ENCODE measurements around the gene PHYKPL. TPM values are rescaled to one million over a fixed set of nuclear protein-coding genes. Genes with fewer than 3 reads are reported as not detected.

PHYKPL gene
- total and polyA plus RNA-seq, 2 donors (not counting 1 experiment from before 2014, with no cell fraction given) = 263 to 313 TPM

DNA sequence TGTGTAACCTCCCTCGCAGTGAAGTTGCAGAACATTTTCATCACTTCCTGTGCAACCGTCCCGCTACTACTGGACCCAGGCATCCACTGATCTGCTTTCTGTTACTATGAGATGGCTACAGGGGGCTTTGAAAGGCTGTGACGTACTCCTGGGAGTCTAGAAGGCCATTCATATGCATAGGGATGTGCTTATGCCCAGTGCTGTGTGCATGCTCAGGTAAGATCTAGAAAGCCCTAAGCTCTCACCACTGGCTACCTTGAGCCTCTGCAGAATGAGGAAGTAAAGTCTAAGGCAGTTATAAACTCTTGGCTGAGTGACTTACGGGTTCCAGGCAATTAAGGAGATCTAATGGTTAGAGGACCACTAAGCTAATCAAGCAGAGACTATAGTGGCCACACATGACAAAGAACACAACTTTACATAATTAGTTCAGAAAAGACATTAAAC is 16.5 kb downstream of the PHYKPL start:
- Mint-ChIP-seq H3K4me1 (peaks cover 13% of the 10 kb centered on the region), H3K27me3 (no peaks in the 10 kb centered on the region), H3K27ac (peak overlapping the region; percentile 28), H3K9me3 (ENCODE audit: insufficient read depth) (no peaks in the 10 kb centered on the region), H3K4me3 (no peak overlapping the region)
- peaks cover 29% of the 10 kb centered on the region for H4K20me1 ChIP-seq (ENCODE audit: control insufficient read depth, insufficient read depth, low read length, poor library complexity, severe bottlenecking)
- H3K27ac ChIP-seq (ENCODE audit: low read length in 2 of 2) = no peak overlapping the region
- H3K9me3 ChIP-seq (ENCODE audit: control extremely low read depth in 1 of 3, control insufficient read depth in 2 of 3, insufficient read depth in 1 of 3, low read length in 2 of 3) = no peaks in the 10 kb centered on the region
- intact Hi-C loops (cut with micrococcal nuclease) = no loop called here
- 83% methylated on average over 2 of the region's 5 CpGs for WGBS (ENCODE audit: insufficient coverage)
- peak; percentile 36 for ATAC-seq (ENCODE audit: low read depth)
- ChIA-PET POLR2A (interaction anchor here (0.5 kb wide), 1 partner anchor 1865 kb away, joined by 6 read pairs; no protein-coding TSS in a partner anchor), CTCF (interaction anchor here (1.5 to 2.5 kb wide), 3 partner anchors 10 to 19 kb away, joined by 3 to 7 read pairs (median 5); partner anchors contain the start of gene HNRNPAB)
- no peaks in the 10 kb centered on the region for H3K27me3 ChIP-seq (replicated peaks in 1 of 4; ENCODE audit: control extremely low read depth in 1 of 4, control insufficient read depth in 3 of 4, insufficient read depth in 4 of 4, low read length in 3 of 4)
- TF ChIP-seq EZH2 (IDR thresholded peaks at IDR 0.05; ENCODE audit: borderline replicate concordance, insufficient read depth, low read depth, low read length, poor library complexity, severe bottlenecking) = no peak
- TF ChIP-seq, protein P1, sequence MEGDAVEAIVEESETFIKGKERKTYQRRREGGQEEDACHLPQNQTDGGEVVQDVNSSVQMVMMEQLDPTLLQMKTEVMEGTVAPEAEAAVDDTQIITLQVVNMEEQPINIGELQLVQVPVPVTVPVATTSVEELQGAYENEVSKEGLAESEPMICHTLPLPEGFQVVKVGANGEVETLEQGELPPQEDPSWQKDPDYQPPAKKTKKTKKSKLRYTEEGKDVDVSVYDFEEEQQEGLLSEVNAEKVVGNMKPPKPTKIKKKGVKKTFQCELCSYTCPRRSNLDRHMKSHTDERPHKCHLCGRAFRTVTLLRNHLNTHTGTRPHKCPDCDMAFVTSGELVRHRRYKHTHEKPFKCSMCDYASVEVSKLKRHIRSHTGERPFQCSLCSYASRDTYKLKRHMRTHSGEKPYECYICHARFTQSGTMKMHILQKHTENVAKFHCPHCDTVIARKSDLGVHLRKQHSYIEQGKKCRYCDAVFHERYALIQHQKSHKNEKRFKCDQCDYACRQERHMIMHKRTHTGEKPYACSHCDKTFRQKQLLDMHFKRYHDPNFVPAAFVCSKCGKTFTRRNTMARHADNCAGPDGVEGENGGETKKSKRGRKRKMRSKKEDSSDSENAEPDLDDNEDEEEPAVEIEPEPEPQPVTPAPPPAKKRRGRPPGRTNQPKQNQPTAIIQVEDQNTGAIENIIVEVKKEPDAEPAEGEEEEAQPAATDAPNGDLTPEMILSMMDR (IDR thresholded peaks at IDR 0.05) = no peak
- H3K4me1 ChIP-seq (ENCODE audit: control insufficient read depth in 2 of 2, insufficient read depth in 2 of 2, low read length in 2 of 2) = peaks cover 7 to 11% of the 10 kb centered on the region in 2 donors
- H2AFZ ChIP-seq (ENCODE audit: insufficient read depth, low read depth, low read length, poor library complexity, severe bottlenecking) = no peak overlapping the region
- H3K36me3 ChIP-seq (replicated peaks in 1 of 2; ENCODE audit: control extremely low read depth in 1 of 2, control insufficient read depth in 1 of 2, extremely low read depth in 1 of 2, insufficient read depth in 2 of 2, low read length in 1 of 2) = peaks cover 0 to 70% of the 10 kb centered on the region in 2 experiments
- no peak overlapping the region for H3K9ac ChIP-seq (ENCODE audit: low read length)
- H3K4me2 ChIP-seq (replicated peaks; ENCODE audit: low read depth, low read length, poor library complexity, severe bottlenecking) = peak overlapping the region; percentile 28
- H3K79me2 ChIP-seq (ENCODE audit: control insufficient read depth, insufficient read depth, low read length) = peaks cover 22% of the 10 kb centered on the region
- no peak for DNase-seq
- no peak overlapping the region for H3K4me3 ChIP-seq (ENCODE audit: control extremely low read depth in 1 of 5, extremely low read depth in 1 of 5, insufficient read depth in 1 of 5, low read depth in 2 of 5, low read length in 4 of 5)

DNA sequence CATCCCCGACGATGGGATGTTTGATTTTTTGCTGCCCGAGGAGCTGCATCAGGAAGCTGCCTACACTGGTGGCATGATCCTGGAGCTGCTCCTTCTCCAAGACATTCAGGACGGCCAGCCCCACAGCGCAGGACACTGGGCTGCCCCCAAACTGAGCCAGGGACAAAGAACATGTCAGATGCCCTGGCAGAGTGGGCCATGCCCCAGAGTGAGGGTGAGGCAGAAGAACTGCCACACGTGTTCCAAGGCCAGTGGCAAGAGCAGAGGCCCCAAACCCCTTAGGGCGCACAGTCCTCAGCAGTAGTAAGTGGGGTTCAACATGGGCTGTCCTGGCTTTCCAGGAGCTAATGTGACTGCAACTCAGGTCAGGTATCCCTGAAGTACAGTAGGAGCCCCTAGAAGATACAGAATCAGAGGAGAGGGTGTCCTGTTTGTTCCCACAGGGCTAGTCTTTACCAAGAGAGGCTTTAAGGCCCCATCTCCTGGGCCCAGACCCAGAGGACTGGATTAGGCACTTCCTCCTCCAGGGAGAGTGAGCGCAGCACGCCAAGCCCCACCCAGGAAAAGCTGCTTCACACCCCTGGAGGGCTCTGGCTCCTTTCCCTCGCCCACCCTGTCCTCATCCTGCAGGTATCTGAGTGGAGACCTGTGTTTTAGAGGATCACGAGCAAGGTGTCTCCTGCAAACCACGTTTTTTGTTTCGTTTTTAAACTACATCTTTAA is 17.2 kb downstream of the PHYKPL start:
- Histone ChIP-seq H3K9ac (ENCODE audit: low read length) (no peak overlapping the region), H2AFZ (ENCODE audit: insufficient read depth, low read depth, low read length, poor library complexity, severe bottlenecking) (no peak overlapping the region), H3K4me3 (ENCODE audit: control extremely low read depth in 1 of 5, extremely low read depth in 1 of 5, insufficient read depth in 1 of 5, low read depth in 2 of 5, low read length in 4 of 5) (no peak overlapping the region), H3K4me2 (replicated peaks; ENCODE audit: low read depth, low read length, poor library complexity, severe bottlenecking) (peak overlapping the region; percentile 28), H3K4me1 (ENCODE audit: control insufficient read depth in 2 of 2, insufficient read depth in 2 of 2, low read length in 2 of 2) (peaks cover 7 to 11% of the 10 kb centered on the region in 2 donors), H3K79me2 (ENCODE audit: control insufficient read depth, insufficient read depth, low read length) (peaks cover 22% of the 10 kb centered on the region), H3K27me3 (replicated peaks in 1 of 4; ENCODE audit: control extremely low read depth in 1 of 4, control insufficient read depth in 3 of 4, insufficient read depth in 4 of 4, low read length in 3 of 4) (no peaks in the 10 kb centered on the region), H4K20me1 (ENCODE audit: control insufficient read depth, insufficient read depth, low read length, poor library complexity, severe bottlenecking) (peaks cover 25% of the 10 kb centered on the region), H3K9me3 (ENCODE audit: control extremely low read depth in 1 of 3, control insufficient read depth in 2 of 3, insufficient read depth in 1 of 3, low read length in 2 of 3) (no peaks in the 10 kb centered on the region), H3K36me3 (replicated peaks in 1 of 2; ENCODE audit: control extremely low read depth in 1 of 2, control insufficient read depth in 1 of 2, extremely low read depth in 1 of 2, insufficient read depth in 2 of 2, low read length in 1 of 2) (peaks cover 0 to 72% of the 10 kb centered on the region in 2 experiments), H3K27ac (ENCODE audit: low read length in 2 of 2) (no peak overlapping the region)
- no peak overlapping the region for H3K27ac Mint-ChIP-seq
- peaks cover 8% of the 10 kb centered on the region for H3K4me1 Mint-ChIP-seq
- intact Hi-C loops (cut with micrococcal nuclease) = no loop called here
- DNase-seq (no peak), ATAC-seq (ENCODE audit: low read depth) (no peak)
- WGBS (ENCODE audit: insufficient coverage) = 83% methylated on average over 9 of the region's 13 CpGs
- TF ChIP-seq, protein P1 (IDR thresholded peaks at IDR 0.05) = no peak
- no peak for TF ChIP-seq EZH2 (IDR thresholded peaks at IDR 0.05; ENCODE audit: borderline replicate concordance, insufficient read depth, low read depth, low read length, poor library complexity, severe bottlenecking)
- ChIA-PET CTCF (interaction anchor here (1.5 to 2.5 kb wide), 3 partner anchors 10 to 20 kb away, joined by 3 to 7 read pairs (median 5); partner anchors contain the start of gene HNRNPAB), POLR2A (interaction anchor here (2.8 kb wide), 1 partner anchor 11 kb away, joined by 7 read pairs; the partner anchor contains the start of gene HNRNPAB)
- no peaks in the 10 kb centered on the region for H3K9me3 Mint-ChIP-seq (ENCODE audit: insufficient read depth)
- H3K27me3 Mint-ChIP-seq = no peaks in the 10 kb centered on the region
- H3K4me3 Mint-ChIP-seq = no peak overlapping the region

All from B cell (primary cell).